Peyer's patch (tissue), 4 donors: ENCODE data around the gene DNAH2. TPM values are rescaled to one million over a fixed set of nuclear protein-coding genes. Genes with fewer than 3 reads are reported as not detected.

Source experiments
- DNase-seq, 3 donors: peaks; one replicate each; pipeline ENCODE4 v3.0.0-alpha.2; 2017 to 2019
- H3K27ac ChIP-seq, 4 donors: fragments of 200-600 bp; sonication (generic); one replicate each; pipeline ENCODE4 v1.5.1; 2016 to 2019
- H3K27me3 ChIP-seq, 2 donors: fragments of 200-600 bp; sonication (generic); one replicate each; pipeline ENCODE4 v1.5.1; 2019
- H3K36me3 ChIP-seq, 3 donors: fragments of 200-600 bp; sonication (generic); one replicate each; pipeline ENCODE4 v1.5.1; 2016 to 2019
- H3K4me1 ChIP-seq, 4 donors: fragments of 200-600 bp; sonication (generic); one replicate each; pipeline ENCODE4 v1.5.1; 2016 to 2019
- H3K4me3 ChIP-seq, 4 donors: fragments of 200-600 bp; sonication (generic); 1 replicate in 3 of 4; 2 replicates in 1 of 4; pipeline ENCODE4 v1.5.1; 2016 to 2019; ENCODE audit warnings: mild to moderate bottlenecking in 1 of 4
- H3K9me3 ChIP-seq, 4 donors: fragments of 200-600 bp; sonication (generic); one replicate each; pipeline ENCODE4 v1.5.1; 2016 to 2019; ENCODE audit warnings: mild to moderate bottlenecking in 1 of 4
- CTCF ChIP-seq, 6 experiments: fragments of 450-650 bp in 4 of 6; fragments of 200-600 bp in 2 of 6; sonication (generic) in 1 of 6; IDR thresholded peaks; one replicate each; pipeline ENCODE4 v1.5.1; 2017 to 2019; ENCODE audit warnings: antibody characterized with exemption in 6 of 6, mild to moderate bottlenecking in 3 of 6, moderate library complexity in 1 of 6
- POLR2A ChIP-seq, 2 donors: fragments of 450-650 bp; IDR thresholded peaks; one replicate each; pipeline ENCODE4 v1.5.1; 2017; ENCODE audit warnings: antibody characterized with exemption in 2 of 2, mild to moderate bottlenecking in 2 of 2, moderate library complexity in 2 of 2
- total RNA-seq, 4 donors: library from RNA; depleted of rRNA; stranded (reverse); fragments of >200 nt; gene quantifications; one replicate each; pipeline ENCODE4 v1.1.0, GENCODE V29; 2016

Gene DNAH2
- total RNA-seq, 4 donors from 2014 or later, result 0.18 to 0.83 TPM; not detected in 2

- no peak overlapping the region for H3K27ac ChIP-seq
- peak in 1 of 3 donors; percentile 40 for DNase-seq
- H3K4me3 ChIP-seq, result no peak overlapping the region
- peaks cover 4 to 34% (median 16%) of the 10 kb centered on the region in 4 donors for H3K4me1 ChIP-seq
- no peaks in the 10 kb centered on the region for H3K9me3 ChIP-seq
- TF ChIP-seq POLR2A (IDR thresholded peaks at IDR 0.05), result no peak
- peaks cover 0 to 75% (median 0%) of the 10 kb centered on the region in 3 donors for H3K36me3 ChIP-seq
- no peaks in the 10 kb centered on the region for H3K27me3 ChIP-seq
These were observed 130.6 kb downstream of the DNAH2 start for GRCh38 chr17:7848131-7848579.

- no peaks in the 10 kb centered on the region for H3K9me3 ChIP-seq
- TF ChIP-seq CTCF (IDR thresholded peaks at IDR 0.05) (no peak), POLR2A (IDR thresholded peaks at IDR 0.05) (no peak)
- no peak overlapping the region for H3K27ac ChIP-seq
- no peak for DNase-seq
- H3K4me3 ChIP-seq, result no peak overlapping the region
- no peaks in the 10 kb centered on the region for H3K27me3 ChIP-seq
- peaks cover 4 to 34% (median 16%) of the 10 kb centered on the region in 4 donors for H3K4me1 ChIP-seq
- peaks cover 0 to 81% (median 0%) of the 10 kb centered on the region in 3 donors for H3K36me3 ChIP-seq
These were observed 131.2 kb downstream of the DNAH2 start for GRCh38 chr17:7848739-7849129.

GRCh38 chr17:7849130-7849750 lies 131.7 kb downstream of the DNAH2 start:
- Histone ChIP-seq H3K4me1 (peaks cover 4 to 34% (median 16%) of the 10 kb centered on the region in 4 donors), H3K4me3 (no peak overlapping the region), H3K27ac (no peak overlapping the region), H3K36me3 (peaks cover 0 to 86% (median 0%) of the 10 kb centered on the region in 3 donors), H3K27me3 (no peaks in the 10 kb centered on the region), H3K9me3 (no peaks in the 10 kb centered on the region)
- no peak for DNase-seq
- TF ChIP-seq POLR2A (IDR thresholded peaks at IDR 0.05) (no peak), CTCF (IDR thresholded peaks at IDR 0.05) (no peak)

- H3K27me3 ChIP-seq, result no peaks in the 10 kb centered on the region
- H3K27ac ChIP-seq, result no peak overlapping the region
- H3K9me3 ChIP-seq, result no peaks in the 10 kb centered on the region
- TF ChIP-seq CTCF (IDR thresholded peaks at IDR 0.05), result no peak
- no peak for TF ChIP-seq POLR2A (IDR thresholded peaks at IDR 0.05)
- H3K4me1 ChIP-seq, result peaks cover 4 to 40% (median 15%) of the 10 kb centered on the region in 4 donors
- no peak overlapping the region for H3K4me3 ChIP-seq
- peaks cover 0 to 93% (median 0%) of the 10 kb centered on the region in 3 donors for H3K36me3 ChIP-seq
- no peak for DNase-seq
These were observed 132.4 kb downstream of the DNAH2 start for GRCh38 chr17:7849751-7850504.

- no peaks in the 10 kb centered on the region for H3K9me3 ChIP-seq
- peak overlapping the region in 3 of 4 donors; percentile 21 to 38 (median 26) for H3K4me3 ChIP-seq
- peaks cover 4 to 40% (median 12%) of the 10 kb centered on the region in 4 donors for H3K4me1 ChIP-seq
- H3K27ac ChIP-seq, result peak overlapping the region in 3 of 4 donors; percentile 14 to 72 (median 52)
- H3K27me3 ChIP-seq, result no peaks in the 10 kb centered on the region
- TF ChIP-seq CTCF (IDR thresholded peaks at IDR 0.05), result no peak
- TF ChIP-seq POLR2A (IDR thresholded peaks at IDR 0.05), result no peak
- H3K36me3 ChIP-seq, result peaks cover 0 to 91% (median 0%) of the 10 kb centered on the region in 3 donors
- DNase-seq, result no peak
These were observed 133.3 kb downstream of the DNAH2 start for GRCh38 chr17:7850701-7851437.
